ENCODE data around the gene ZNF385D.

The ZNF385D gene

DNA sequence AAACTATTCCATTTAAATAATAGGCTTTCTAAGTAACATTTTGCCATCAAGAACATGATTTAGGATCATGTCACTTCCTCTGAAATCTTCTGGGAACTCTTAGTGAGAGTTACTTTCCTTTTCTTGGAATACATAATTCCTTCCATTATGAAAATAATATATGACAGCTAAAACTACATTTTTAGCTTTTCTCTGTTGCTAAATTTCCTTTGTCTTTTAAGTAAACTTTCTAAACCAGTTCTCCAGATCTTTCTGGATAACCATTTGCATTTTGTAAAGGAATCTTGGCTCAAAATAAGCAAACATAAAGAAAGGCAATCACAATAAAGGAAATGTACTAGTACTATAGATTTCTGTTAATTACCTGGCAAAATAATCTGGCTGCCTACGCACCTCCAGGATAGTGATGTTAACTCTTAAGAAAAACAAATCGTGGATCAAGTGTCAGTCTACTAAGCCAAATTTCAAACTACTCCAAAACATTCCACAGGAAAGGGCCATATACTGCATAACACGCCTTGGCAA lies 165.7 kb downstream of the ZNF385D start:
- no peak for DNase-seq

GRCh38 chr3:21573291-21573690 lies 177.7 kb downstream of the ZNF385D start:
- no peak for DNase-seq

- DNase-seq: no peak
Measured at GRCh38 chr3:21564531-21564930, 186.5 kb downstream of the ZNF385D start.

- DNase-seq: peak; percentile 1
Measured at GRCh38 chr3:21562243-21562642, 188.8 kb downstream of the ZNF385D start.

GRCh38 chr3:21561472-21561871 lies 189.5 kb downstream of the ZNF385D start:
- no peak for DNase-seq

DNA sequence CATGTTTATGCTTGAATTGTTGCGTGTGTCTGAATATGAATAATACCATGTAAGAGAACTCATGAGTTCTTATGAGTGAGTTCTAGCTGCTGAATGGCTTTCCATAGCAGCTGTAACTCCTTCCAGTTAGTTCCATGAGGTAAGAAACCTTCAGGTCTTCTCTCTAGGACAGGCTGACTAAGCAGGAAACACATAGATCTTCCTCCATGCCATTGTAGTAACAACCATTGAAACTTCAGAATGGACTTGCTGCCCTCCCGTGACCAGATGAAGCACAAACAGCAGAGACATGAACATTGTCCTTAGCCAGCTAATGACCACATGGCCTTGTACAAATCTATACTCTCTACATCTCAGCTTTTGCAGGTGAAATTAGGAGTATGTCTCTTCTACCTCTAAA lies 200.0 kb downstream of the ZNF385D start:
- DNase-seq: no peak

- no peak for DNase-seq
Measured at GRCh38 chr3:21544076-21544462, 206.9 kb downstream of the ZNF385D start.

- DNase-seq: no peak
Measured at GRCh38 chr3:21543380-21544075, 207.5 kb downstream of the ZNF385D start.

- DNase-seq: no peak
Measured at GRCh38 chr3:21542656-21543379, 208.2 kb downstream of the ZNF385D start.

GRCh38 chr3:21540265-21540664 lies 210.7 kb downstream of the ZNF385D start:
- DNase-seq: no peak

GRCh38 chr3:21534462-21534861 lies 216.5 kb downstream of the ZNF385D start:
- no peak for DNase-seq

DNA sequence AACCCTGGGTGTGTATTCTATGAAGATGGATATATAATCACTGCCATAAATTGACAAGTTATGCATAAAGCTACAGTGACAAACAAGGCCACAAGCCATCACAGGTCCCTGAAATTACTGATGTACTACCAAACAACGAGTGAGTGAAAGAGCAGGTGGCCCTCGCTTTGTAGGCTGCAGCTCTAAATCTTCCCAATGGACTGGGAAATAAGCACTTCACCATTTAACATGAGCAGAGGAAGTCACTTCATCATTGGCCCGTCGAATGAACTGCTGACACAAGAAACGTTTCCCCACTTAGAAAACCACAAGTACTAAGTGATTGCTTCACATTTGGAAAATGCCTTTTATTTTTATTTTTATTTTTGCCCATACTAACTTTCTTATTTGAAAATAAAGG lies 218.0 kb downstream of the ZNF385D start:
- DNase-seq: no peak

- DNase-seq: no peak
Measured at GRCh38 chr3:21531909-21532308, 219.1 kb downstream of the ZNF385D start.

DNA sequence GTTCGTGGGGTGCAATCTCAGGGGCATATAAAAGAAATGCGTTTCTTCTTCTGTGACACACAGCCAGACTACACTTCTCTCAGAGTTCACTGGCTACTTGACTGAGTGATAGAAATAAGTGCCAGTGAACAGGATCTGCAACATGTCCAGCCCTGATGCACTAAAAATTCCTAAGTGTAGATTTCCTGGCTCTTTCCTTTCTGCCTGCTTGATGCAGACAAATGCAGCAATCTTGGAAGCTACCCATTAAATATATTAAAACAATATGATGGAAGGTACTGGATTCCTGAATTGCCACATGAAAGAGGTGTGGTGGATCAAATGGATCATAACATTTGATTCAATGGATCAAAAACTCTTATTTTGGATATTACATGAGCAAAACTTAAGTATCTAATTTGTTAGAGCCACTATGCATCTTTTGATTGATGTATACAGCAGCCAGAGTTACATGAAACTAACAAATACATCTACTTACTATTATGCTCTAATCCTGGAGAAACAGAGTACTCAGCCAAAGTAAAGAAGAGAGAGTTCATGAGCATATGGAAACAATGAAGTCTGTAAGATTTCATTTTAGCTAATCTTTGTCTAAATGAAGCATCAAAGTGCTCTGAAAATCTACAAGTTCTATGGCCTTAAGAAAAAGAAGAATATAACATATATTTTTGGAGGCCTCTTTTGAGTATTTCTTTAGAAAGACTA lies 222.6 kb downstream of the ZNF385D start:
- DNase-seq: no peak

- DNase-seq: no peak
Measured at GRCh38 chr3:21526461-21526860, 224.5 kb downstream of the ZNF385D start.

DNA sequence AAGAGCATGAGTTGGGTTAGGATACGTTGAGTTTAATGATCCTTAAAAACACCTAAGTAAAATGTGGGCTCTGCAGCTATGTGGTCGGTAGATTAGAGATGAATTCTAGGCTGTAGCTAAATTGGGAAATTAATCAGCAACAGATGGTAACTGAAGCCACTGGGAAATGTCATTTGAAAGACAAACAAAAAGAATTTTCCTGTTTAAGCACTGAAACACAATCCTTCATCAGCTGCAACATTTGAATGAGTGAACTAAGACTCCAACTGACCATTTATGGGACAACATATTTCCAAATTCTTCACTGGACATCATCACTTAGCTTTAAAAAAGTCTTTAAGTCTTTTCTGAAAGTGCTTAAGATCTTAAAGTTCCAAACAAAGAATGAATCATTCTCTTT lies 226.9 kb downstream of the ZNF385D start:
- no peak for DNase-seq

DNA sequence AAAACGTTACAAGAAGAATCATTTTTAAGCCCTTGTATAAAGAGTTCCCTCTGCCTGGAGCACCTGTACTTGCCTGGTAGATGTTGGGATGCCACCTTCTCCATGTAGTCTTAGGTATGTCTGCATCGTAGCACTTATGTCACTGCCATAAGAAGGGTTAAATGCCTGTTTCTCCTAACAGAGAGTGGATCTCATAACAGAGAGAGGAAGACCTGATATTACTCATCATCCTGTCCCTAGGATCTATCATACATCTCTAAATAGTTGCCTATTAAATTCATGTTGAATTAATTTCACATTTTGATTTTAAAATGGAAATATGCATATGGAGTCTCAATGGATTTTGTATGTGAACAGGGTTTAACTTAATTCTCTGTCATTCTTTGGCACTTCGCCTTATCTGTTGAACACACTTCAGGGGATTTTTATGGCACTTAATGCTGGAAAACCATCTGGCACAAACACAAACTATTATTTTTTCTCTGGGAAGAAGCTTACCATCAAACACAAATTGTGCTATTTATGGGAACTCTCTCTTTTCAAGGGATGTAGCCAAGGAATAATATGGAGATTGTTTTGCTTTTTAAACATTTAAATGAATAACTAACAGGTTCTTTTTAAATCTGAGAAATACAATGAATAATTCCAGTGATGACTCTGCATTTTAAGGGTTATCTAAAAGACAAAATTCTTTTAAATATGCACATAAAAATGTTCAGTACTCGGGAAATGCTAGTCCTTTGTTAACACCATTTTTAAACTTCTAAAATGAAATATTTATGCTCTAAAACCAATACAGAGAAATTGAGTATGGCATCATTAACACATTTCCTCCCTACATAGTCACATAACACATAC lies 230.7 kb downstream of the ZNF385D start:
- no peak for DNase-seq

DNA sequence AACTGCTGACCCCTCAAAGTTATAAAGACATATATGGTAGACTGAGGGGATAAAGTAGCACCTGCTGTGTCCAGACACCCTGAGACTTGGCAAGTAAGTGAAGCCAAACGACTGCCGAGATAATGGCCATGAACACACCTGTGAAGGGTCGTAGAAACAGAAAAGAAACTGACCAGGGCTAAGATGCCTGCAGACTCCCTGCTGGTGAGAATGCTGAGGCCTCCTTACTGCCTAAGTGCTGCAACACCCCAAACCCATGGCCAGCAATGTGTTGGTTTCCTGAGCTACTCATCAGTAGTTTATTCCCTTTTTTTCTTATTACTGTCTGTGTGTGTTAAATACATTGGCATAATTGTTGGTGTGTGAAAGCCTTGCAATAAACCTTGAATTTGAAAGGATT lies 233.8 kb downstream of the ZNF385D start:
- no peak for DNase-seq

- DNase-seq: no peak
Measured at GRCh38 chr3:21515417-21515816, 235.6 kb downstream of the ZNF385D start.

DNA sequence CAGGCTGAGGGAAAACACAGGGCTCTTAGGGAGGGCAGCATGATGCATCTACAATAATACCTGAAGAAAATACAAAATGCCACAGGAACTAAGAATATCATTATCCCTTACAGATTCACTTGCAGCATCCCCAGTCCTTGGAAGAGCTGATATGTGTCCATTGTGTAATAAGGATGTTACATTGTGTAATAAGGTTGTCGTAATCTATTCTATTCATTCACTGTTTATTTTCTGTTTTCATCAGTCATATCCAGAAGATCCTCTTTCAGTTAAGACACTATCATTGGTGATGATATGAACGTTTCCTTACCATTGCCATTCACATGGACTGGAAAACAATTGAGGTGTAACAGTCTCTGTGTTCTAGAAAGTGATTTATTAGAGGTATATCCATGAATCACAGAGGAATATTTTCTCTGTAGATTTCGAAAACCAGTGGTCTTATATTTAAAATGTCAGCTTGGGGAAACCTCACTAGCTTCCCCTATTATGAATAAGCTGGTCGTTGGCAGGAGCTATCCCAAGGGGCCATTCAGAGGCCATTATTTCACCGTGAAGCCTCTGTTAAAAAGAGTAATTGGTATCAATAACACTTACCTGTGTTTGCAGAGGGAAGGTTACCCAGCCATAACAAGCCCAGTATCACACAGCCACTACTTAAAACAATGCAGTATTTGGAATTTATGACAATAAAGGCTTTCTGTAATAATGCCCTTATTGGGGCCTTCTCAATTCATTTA lies 241.1 kb downstream of the ZNF385D start:
- DNase-seq: no peak

DNA sequence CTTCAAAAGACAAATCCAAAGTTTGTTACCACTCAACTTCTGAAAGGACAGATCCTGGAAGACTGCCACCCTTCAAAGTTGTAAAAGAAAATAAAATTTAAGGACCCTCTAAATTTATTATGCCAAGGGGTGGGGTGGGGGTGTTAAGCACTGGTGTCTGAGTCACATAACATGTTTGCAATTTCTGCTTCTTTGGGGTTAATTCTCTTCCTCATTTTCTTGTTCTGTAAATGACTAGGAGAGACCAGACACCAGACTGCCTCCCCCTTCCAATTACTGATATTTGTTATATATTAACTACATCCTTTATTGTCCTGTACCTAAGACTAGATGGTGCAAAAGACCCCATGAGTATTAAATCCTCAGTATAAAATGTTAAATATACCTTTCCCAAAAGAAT lies 242.8 kb downstream of the ZNF385D start:
- no peak for DNase-seq

Data from kidney glomerular epithelial cell (primary cell).